HL-60/S4 treated with retinoic acid at 250 ng/mL for 4 days and 3 days (cell line): Measurements from ENCODE around the gene CFAP74.
"Not testable (repeated sequence)": the region's sequence is repeated elsewhere in the genome, so short reads cannot be mapped to it uniquely, and the experiment has no call there.

Source experiments
- in situ Hi-C: fragments of 300-500 bp; cut with MboI; formaldehyde crosslinking; loops from 2 replicates; pipeline ENCODE4 v1.7.0; 2022; ENCODE audit warnings: low sequenced_read_pairs

Gene CFAP74

GRCh38 chr1:1889847-1890505 lies 113.6 kb downstream of the CFAP74 start:
- in situ Hi-C loops: no loop called here

DNA sequence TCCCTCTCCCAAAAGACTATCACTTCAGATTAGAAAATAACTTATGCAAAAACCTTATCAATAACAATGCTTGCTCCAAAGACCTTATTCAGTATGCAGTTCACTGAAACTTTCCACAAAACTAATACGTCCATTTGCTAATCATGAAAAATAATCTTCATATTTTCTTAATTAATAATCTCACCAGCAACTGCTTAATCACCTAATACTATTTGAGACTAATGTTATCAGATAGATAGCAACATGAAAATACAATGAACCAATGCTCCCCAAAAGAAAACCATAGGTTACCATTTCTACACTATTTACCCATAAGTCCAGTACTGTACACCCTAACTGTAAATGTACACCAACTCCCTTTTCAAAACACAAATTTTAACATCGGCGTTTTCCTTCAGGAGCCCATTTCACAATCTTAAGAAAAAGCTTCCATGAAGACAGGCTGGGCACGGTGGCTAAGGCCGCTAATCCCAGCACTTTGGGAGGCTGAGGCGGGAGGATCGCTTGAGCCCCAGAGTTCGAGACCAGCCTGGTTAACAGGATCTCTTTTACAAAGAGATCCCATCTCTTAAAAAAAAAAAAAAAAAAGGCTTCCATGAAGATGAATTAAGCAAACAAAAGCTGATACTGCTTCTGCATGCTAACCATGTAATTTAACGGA lies 114.4 kb downstream of the CFAP74 start:
- in situ Hi-C loops: no loop called here

GRCh38 chr1:1883890-1884289 lies 119.7 kb downstream of the CFAP74 start:
- in situ Hi-C loops: not testable (repeated sequence)

DNA sequence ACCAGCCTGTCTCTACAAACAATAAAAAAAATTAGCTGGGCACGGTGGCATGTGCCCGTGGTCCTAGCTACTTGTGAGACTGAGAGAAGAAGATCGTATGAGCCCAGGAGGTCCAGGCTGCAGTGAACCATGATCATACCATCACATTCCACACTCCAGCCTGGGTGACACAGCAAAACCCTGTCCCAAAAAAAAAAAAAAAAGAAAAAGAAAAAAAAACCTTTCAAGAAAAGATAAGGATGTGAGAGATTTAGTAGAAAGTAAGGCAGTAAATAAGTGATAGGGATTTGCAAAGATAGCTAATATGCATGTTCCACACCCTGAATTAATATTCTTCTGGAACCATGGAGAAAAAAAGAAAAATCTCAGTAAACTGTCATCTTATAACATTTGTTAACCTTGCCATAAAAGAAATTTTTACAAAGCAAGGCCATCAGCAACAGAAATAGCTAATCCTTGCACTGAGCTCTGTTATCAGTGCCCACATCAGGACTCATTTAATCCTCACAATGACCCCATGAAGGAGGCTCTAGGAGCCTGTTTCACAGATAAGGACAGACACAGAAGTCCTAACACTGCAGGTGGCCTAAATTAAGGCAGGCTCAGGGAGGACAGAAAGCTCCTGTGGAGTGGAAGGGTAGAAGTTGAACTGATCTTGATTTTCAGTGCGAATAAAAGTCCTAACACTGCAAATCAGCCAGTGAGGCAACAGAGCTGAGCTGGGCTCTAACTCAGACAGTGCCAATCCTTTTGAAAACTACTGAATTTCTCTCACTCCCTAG lies 120.3 kb downstream of the CFAP74 start:
- in situ Hi-C loops: no loop called here

- in situ Hi-C loops: no loop called here
These were observed 121.9 kb downstream of the CFAP74 start for GRCh38 chr1:1881727-1882126.

DNA sequence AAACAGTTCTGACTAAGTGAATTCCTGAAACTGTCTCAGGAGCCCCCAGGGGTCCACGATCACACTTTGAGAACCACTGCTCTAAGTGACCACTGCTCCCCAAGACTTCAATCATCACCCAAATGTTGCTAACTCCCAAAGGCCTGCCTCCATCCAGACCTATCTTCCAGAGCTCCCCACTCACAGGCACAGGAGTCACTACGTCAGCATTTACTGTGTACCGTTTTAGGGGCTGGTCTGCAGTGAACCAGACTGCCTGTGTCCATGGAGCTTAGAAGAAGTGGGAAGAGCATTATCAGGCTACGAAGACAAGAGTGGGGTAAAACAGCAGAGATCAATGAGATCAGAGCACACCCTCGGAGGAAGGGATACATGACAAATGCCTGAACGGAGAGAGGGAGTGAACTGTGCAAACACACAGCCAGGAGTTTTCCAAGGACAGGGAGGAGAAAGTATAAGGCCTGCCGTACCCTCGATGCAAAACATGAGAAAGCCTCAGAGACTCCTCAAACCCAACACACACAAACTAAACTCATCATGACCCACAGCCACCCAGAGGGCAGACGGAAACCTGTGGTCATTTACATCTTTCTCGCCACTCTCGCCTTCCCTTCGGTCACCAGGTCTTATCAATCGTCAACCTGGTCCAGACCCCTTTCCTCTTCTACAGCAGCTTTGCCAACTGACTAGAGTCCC lies 122.8 kb downstream of the CFAP74 start:
- in situ Hi-C loops: no loop called here

GRCh38 chr1:1879942-1880341 lies 123.6 kb downstream of the CFAP74 start:
- in situ Hi-C loops: no loop called here

GRCh38 chr1:1877865-1878436 lies 125.6 kb downstream of the CFAP74 start:
- in situ Hi-C loops: no loop called here

GRCh38 chr1:1876335-1876930 lies 127.2 kb downstream of the CFAP74 start:
- in situ Hi-C loops: no loop called here

DNA sequence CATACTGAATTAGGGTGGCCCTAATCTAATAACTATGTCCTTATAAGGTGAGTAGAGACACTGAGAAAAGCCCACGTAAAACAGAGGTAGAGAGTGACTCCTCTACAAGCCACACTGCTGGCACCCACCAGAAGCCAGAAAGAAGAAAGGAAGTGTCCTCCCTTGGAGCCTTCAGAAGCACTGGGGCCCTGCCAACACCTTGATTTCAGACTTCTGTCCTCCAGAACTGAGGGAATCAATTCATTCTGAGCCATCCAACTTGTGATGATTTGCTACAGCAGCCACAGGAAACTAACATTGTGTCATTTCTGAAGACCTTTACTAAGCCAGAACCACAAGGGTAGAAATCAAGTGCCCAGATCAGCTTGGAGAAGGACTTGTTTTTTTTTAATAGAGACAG lies 127.7 kb downstream of the CFAP74 start:
- in situ Hi-C loops: no loop called here

GRCh38 chr1:1874901-1875300 lies 128.7 kb downstream of the CFAP74 start:
- in situ Hi-C loops: no loop called here

GRCh38 chr1:1873186-1873585 lies 130.4 kb downstream of the CFAP74 start:
- in situ Hi-C loops: no loop called here

GRCh38 chr1:1872329-1872994 lies 131.1 kb downstream of the CFAP74 start:
- in situ Hi-C loops: no loop called here
